Gastroesophageal sphincter (tissue), 4 donors: ENCODE data around the gene PCTP. TPM values are rescaled to one million over a fixed set of nuclear protein-coding genes. Genes with fewer than 3 reads are reported as not detected.

Experiments used
- ATAC-seq: fragments of 150-250 bp; one replicate; pipeline ENCODE4 v1.9.1; 2016; ENCODE audit warnings: mild to moderate bottlenecking, moderate library complexity
- H3K27ac ChIP-seq, 4 donors: fragments of 200-600 bp; sonication (generic) in 3 of 4; 1 replicate in 3 of 4; 2 replicates in 1 of 4; pipeline ENCODE4 v1.5.1; 2016 to 2019
- H3K27me3 ChIP-seq: fragments of 200-600 bp; sonication (generic); one replicate; pipeline ENCODE4 v1.5.1; 2019
- H3K36me3 ChIP-seq, 2 donors: fragments of 200-600 bp; sonication (generic); one replicate each; pipeline ENCODE4 v1.5.1; 2019; ENCODE audit warnings: control low read depth in 1 of 2
- H3K4me1 ChIP-seq, 3 donors: fragments of 200-600 bp; sonication (generic); 1 replicate in 2 of 3; 2 replicates in 1 of 3; pipeline ENCODE4 v1.5.1; 2016 to 2019; ENCODE audit warnings: control low read depth in 2 of 3
- H3K4me3 ChIP-seq, 2 donors: fragments of 200-600 bp; sonication (generic); one replicate each; pipeline ENCODE4 v1.5.1; 2019; ENCODE audit warnings: mild to moderate bottlenecking in 1 of 2, moderate library complexity in 1 of 2
- H3K9me3 ChIP-seq, 3 donors: fragments of 200-600 bp; sonication (generic); one replicate each; pipeline ENCODE4 v1.5.1; 2017 to 2019; ENCODE audit warnings: control low read depth in 2 of 3
- EP300 ChIP-seq: sonication (generic); formaldehyde crosslinking; IDR thresholded peaks from one replicate; pipeline ENCODE4 v1.6.1; 2017; ENCODE audit warnings: antibody characterized with exemption, mild to moderate bottlenecking
- POLR2A ChIP-seq, 2 donors: fragments of 450-650 bp; IDR thresholded peaks; one replicate each; pipeline ENCODE4 v1.6.1; 2017; ENCODE audit warnings: antibody characterized with exemption in 2 of 2, mild to moderate bottlenecking in 2 of 2, moderate library complexity in 1 of 2
- POLR2AphosphoS5 ChIP-seq: sonication (generic); formaldehyde crosslinking; IDR thresholded peaks from one replicate; pipeline ENCODE4 v1.6.1; 2017; ENCODE audit warnings: antibody characterized with exemption
- WGBS, 2 donors: methylation state at CpG; one replicate each; pipeline ENCODE4 v1.1.5; 2018; ENCODE audit warnings: low coverage in 1 of 2; 5-methylcytosine and 5-hydroxymethylcytosine counted together
- total RNA-seq, 4 donors: library from RNA; depleted of rRNA; stranded (reverse); fragments of >200 nt; gene quantifications; one replicate each; pipeline ENCODE4 v1.1.0, GENCODE V29; 2016
- TF ChIP-seq, protein P1 (sequence below), 4 experiments: fragments of 200-600 bp in 2 of 4; fragments of 450-650 bp in 2 of 4; sonication (generic) in 1 of 4; IDR thresholded peaks; one replicate each; pipeline ENCODE4 v1.5.1; 2017 to 2019; ENCODE audit warnings: antibody characterized with exemption in 4 of 4, mild to moderate bottlenecking in 2 of 4, moderate library complexity in 2 of 4

The PCTP gene
- total RNA-seq, 4 donors from 2014 or later: 11.3 to 27.3 (median 18.8) TPM

DNA sequence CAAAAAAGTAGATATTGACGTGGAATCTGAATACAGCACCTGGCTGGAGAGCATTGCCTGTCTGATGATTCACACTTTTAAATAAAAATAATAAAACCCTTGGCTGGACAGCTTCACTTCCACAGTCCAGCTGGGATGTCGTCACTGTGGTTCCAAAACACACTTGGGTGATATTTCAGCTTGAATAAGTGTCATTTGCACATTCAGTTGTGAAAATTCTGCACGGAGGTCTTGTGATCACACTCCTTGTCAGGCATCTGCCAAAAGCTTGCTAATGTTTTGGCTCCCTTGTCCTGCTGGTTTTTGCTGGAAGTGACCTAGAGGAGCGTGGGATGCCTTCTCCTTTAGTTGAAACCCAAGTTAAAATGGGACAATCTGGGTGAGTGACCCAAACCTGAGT lies 60.7 kb downstream of the PCTP start:
- Histone ChIP-seq H3K9me3 (no peaks in the 10 kb centered on the region), H3K36me3 (no peaks in the 10 kb centered on the region), H3K27me3 (no peaks in the 10 kb centered on the region), H3K4me3 (no peak overlapping the region), H3K4me1 (peaks cover 0 to 3% (median 0%) of the 10 kb centered on the region in 3 donors), H3K27ac (no peak overlapping the region)
- peak; percentile 67 for ATAC-seq
- TF ChIP-seq EP300 (no peak), POLR2AphosphoS5 (no peak), POLR2A (IDR thresholded peaks at IDR 0.05) (no peak)
- TF ChIP-seq, protein P1, sequence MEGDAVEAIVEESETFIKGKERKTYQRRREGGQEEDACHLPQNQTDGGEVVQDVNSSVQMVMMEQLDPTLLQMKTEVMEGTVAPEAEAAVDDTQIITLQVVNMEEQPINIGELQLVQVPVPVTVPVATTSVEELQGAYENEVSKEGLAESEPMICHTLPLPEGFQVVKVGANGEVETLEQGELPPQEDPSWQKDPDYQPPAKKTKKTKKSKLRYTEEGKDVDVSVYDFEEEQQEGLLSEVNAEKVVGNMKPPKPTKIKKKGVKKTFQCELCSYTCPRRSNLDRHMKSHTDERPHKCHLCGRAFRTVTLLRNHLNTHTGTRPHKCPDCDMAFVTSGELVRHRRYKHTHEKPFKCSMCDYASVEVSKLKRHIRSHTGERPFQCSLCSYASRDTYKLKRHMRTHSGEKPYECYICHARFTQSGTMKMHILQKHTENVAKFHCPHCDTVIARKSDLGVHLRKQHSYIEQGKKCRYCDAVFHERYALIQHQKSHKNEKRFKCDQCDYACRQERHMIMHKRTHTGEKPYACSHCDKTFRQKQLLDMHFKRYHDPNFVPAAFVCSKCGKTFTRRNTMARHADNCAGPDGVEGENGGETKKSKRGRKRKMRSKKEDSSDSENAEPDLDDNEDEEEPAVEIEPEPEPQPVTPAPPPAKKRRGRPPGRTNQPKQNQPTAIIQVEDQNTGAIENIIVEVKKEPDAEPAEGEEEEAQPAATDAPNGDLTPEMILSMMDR (IDR thresholded peaks at IDR 0.05): no peak
- WGBS, 2 donors: 61 to 69% methylated on average over 3 to 4 of the region's 4 CpGs

DNA sequence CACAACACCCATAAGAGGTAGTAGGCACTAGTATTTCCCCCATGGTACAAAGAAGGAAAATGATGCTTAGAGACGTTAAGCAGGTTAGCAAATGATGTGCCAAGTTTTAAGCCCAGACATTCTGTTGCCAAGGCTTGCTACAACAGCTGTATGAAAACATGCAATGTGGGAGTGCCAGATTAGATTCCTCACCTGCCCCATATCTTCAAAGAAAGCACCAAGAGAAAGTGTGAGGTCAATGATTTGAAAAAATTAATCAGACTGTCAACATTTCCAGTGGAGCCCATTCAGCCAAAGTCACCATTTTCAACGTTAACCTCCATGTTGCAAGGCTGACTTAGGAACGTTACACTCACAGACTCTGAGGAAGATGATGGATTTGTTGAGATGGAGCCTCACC lies 61.5 kb downstream of the PCTP start:
- Histone ChIP-seq H3K27me3 (no peaks in the 10 kb centered on the region), H3K27ac (no peak overlapping the region), H3K4me1 (peaks cover 0 to 3% (median 0%) of the 10 kb centered on the region in 3 donors), H3K4me3 (no peak overlapping the region), H3K9me3 (no peaks in the 10 kb centered on the region), H3K36me3 (no peaks in the 10 kb centered on the region)
- TF ChIP-seq POLR2AphosphoS5: no peak
- TF ChIP-seq, protein P1 (IDR thresholded peaks at IDR 0.05): no peak
- TF ChIP-seq EP300: no peak
- TF ChIP-seq POLR2A (IDR thresholded peaks at IDR 0.05): no peak
- ATAC-seq: no peak
- 42 to 60% methylated on average over 3 of the region's 3 CpGs for WGBS, 2 donors

DNA sequence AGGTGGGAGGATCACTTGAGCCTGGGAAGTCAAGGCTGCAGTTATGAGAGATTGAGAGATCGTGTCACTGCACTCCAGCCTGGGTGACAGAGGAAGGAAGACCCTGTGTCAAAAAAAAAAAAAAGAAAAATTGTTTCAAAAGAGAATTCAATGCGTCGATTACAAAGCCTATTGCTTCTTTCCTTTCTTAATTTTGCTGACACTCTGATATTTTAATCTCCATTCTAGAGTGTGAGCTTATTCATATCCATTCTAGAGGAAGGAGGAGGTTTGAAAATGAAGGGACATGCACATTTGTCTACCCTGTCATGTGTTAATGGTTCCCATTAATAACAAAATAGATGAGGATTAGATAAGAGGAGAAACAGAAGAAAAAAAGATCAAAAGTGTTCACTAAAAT lies 63.1 kb downstream of the PCTP start:
- Histone ChIP-seq H3K27me3 (no peaks in the 10 kb centered on the region), H3K4me3 (no peak overlapping the region), H3K27ac (no peak overlapping the region), H3K4me1 (peaks cover 0 to 3% (median 0%) of the 10 kb centered on the region in 3 donors), H3K9me3 (no peaks in the 10 kb centered on the region), H3K36me3 (no peaks in the 10 kb centered on the region)
- 79% methylated on average over 3 of the region's 3 CpGs; no CpG with 5 or more reads in 1 of the 2 donors for WGBS, 2 donors
- no peak for ATAC-seq
- TF ChIP-seq POLR2AphosphoS5 (no peak), POLR2A (IDR thresholded peaks at IDR 0.05) (no peak), EP300 (no peak)
- TF ChIP-seq, protein P1 (IDR thresholded peaks at IDR 0.05): no peak

DNA sequence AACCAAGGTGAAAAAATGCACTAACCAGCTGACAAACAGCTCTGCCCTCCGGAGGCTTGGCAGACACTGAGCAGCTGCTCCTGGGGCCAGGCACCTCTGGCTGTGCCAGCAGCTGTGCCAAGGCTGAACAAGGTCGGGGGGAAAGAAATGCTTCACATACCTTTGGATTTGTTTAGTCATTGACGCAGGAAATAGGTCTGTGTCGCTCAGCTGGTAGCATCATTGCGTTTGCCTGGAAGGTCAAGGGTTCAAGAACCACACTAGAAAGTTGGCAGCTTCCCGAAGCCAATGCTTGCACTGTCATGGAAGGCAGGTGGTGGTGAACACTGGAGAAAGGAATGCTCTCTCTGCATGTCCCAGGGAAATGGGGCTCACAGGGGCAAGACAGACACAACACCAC lies 63.5 kb downstream of the PCTP start:
- no peak for TF ChIP-seq EP300
- TF ChIP-seq, protein P1 (IDR thresholded peaks at IDR 0.05): no peak
- no peak for TF ChIP-seq POLR2A (IDR thresholded peaks at IDR 0.05)
- peak; percentile 46 for TF ChIP-seq POLR2AphosphoS5
- H3K27me3 ChIP-seq: no peaks in the 10 kb centered on the region
- no peak overlapping the region for H3K27ac ChIP-seq
- WGBS, 2 donors: 24 to 43% methylated on average over 5 to 6 of the region's 6 CpGs
- peak; percentile 34 for ATAC-seq
- H3K36me3 ChIP-seq: no peaks in the 10 kb centered on the region
- H3K4me1 ChIP-seq: peaks cover 0 to 3% (median 0%) of the 10 kb centered on the region in 3 donors
- no peak overlapping the region for H3K4me3 ChIP-seq
- H3K9me3 ChIP-seq: no peaks in the 10 kb centered on the region

DNA sequence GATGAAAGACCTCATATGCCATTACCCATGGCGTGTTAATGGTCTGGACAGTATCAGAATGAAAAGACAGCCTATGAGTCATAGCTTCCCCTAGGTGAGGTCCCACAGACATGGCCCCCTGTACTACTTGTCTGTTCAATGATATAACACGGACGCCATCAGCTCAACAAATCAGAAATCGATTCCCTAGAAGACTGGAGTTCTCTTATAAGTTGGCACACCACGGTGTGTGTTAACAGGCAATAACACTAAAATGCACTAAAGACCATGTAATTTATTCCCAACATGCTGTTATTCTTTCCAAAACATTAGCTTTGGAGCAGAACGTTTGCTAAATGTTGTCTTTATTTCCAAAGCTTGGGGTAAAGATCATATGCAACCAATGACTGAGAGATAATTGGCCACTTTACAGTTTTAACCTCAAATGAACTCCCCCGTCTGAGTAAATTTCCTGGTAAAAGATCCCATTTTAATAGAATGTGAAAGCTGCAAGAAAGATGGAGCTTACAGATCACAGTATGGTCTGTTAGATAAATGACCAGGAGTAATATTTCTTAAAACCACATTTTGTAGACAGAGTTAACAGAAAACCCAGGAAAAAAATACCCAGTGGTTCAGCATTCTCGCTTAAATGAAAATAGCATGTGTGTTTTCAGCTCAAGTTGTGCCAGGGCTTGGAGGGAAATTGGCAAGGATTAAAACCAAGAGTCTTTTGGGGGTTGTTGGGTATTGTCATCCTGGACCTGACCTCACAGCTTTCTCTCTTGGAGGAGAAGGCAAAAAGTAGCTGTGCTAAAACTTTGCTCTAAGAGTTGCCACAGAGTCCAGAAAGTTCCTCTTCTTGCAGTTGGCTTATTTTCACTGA lies 65.9 kb downstream of the PCTP start:
- ATAC-seq: no peak
- peaks cover 0 to 9% (median 0%) of the 10 kb centered on the region in 3 donors for H3K9me3 ChIP-seq
- no peaks in the 10 kb centered on the region for H3K27me3 ChIP-seq
- TF ChIP-seq POLR2AphosphoS5 (no peak), EP300 (no peak)
- TF ChIP-seq, protein P1 (IDR thresholded peaks at IDR 0.05): no peak
- WGBS, 2 donors: 69 to 85% methylated on average over 7 to 8 of the region's 8 CpGs
- H3K36me3 ChIP-seq: no peaks in the 10 kb centered on the region
- no peak overlapping the region for H3K4me3 ChIP-seq
- no peak overlapping the region for H3K27ac ChIP-seq
- H3K4me1 ChIP-seq: peaks cover 0 to 3% (median 0%) of the 10 kb centered on the region in 3 donors
